Keratinocyte (primary cell): ENCODE measurements around the gene LEFTY1.
"Not testable (repeated sequence)": the region's sequence is repeated elsewhere in the genome, so short reads cannot be mapped to it uniquely, and the experiment has no call there.

ENCODE experiments used
- CTCF ChIP-seq, 3 experiments: IDR thresholded peaks in 1 of 3; conservative IDR thresholded peaks in 1 of 3; optimal IDR thresholded peaks in 1 of 3; 2 replicates in 2 of 3; 3 replicates in 1 of 3; pipeline versions ENCODE3 to v1.5.1; 2011; ENCODE audit warnings: low read length in 3 of 3, mild to moderate bottlenecking in 3 of 3, moderate library complexity in 2 of 3, control low read depth in 1 of 3, inconsistent platforms in 1 of 3; ENCODE audit not compliant: insufficient read depth in 2 of 3; ENCODE audit errors: extremely low read depth in 1 of 3
- EZH2 ChIP-seq: IDR thresholded peaks from one replicate; pipeline ENCODE4 v1.6.1; 2012; ENCODE audit warnings: inconsistent platforms, mild to moderate bottlenecking, low read length, moderate library complexity

- TF ChIP-seq CTCF (optimal IDR thresholded peaks at IDR 0.05 in 1 of 3, IDR thresholded peaks at IDR 0.05 in 1 of 3, conservative IDR thresholded peaks at IDR 0.05 in 1 of 3; ENCODE audit: extremely low read depth in 1 of 3, insufficient read depth in 2 of 3, low read length in 3 of 3); EZH2: not testable (repeated sequence)
Observed at GRCh38 chr1:225936086-225936485, 47.1 kb upstream of the LEFTY1 start.
